Uterus (tissue), 2 donors: ENCODE results near the gene OTUB1.

Source experiments
- CTCF ChIP-seq, 4 experiments: fragments of 200-600 bp in 2 of 4; fragments of 450-650 bp in 2 of 4; sonication (generic) in 2 of 4; IDR thresholded peaks; one replicate each; pipeline ENCODE4 v1.5.1; 2016 to 2019; ENCODE audit warnings: antibody characterized with exemption in 4 of 4, mild to moderate bottlenecking in 2 of 4, moderate library complexity in 1 of 4
- POLR2A ChIP-seq, 2 donors: fragments of 450-650 bp; IDR thresholded peaks; one replicate each; pipeline ENCODE4 v1.6.1; 2016; ENCODE audit warnings: antibody characterized with exemption in 2 of 2, mild to moderate bottlenecking in 1 of 2, moderate library complexity in 1 of 2

GRCh38 chr11:64008914-64009633 is 22.8 kb downstream of the OTUB1 start:
- TF ChIP-seq CTCF (IDR thresholded peaks at IDR 0.05): no peak
- no peak for TF ChIP-seq POLR2A (IDR thresholded peaks at IDR 0.05)
